Measurements from ENCODE around the gene RSL1D1. TPM values are rescaled to one million over a fixed set of nuclear protein-coding genes. Genes with fewer than 3 reads are reported as not detected.

The RSL1D1 gene
- polyA plus RNA-seq, 3 donors, result 46.1 to 182 (median 124) TPM

DNA sequence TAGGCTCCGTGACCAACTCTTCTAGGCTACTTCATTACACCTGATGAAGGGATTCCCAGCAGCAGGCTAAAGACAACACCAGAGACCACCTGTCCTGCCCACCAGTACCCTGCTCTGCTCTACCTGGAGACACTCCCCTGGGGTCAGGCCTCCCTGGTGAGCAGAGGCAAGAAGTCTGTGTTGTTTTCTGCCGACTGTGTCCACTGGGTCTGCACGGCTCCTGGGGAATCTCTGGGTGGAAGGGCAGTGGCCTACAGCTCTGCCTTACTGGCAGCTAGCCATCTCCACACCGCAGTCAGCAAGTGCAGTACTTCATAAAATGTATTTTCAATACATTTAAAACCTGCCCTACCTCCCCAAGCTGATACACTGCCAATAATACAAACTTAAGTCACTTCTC is 6.8 kb downstream of the RSL1D1 start:
- Mint-ChIP-seq H3K27me3 (ENCODE audit: low read depth in 3 of 3) (peaks cover 0 to 2% (median 0%) of the 10 kb centered on the region in 3 donors), H3K36me3 (peaks cover 75 to 96% of the 10 kb centered on the region in 2 donors), H3K9me3 (no peaks in the 10 kb centered on the region), H3K4me1 (peaks cover 4% of the 10 kb centered on the region), H3K27ac (peak overlapping the region in 4 of 7 donors; percentile 24 to 79 (median 70)), H3K4me3 (no peak overlapping the region)
- Histone ChIP-seq H3K27ac (ENCODE audit: low read depth in 1 of 2, low read length in 2 of 2) (peak overlapping the region in 1 of 2 donors; percentile 42), H3K4me2 (replicated peaks; ENCODE audit: extremely low read depth, low read length, poor library complexity, severe bottlenecking) (no peak overlapping the region), H3K36me3 (replicated peaks in 1 of 2; ENCODE audit: control insufficient read depth in 1 of 2, insufficient read depth in 2 of 2, low read length in 2 of 2) (peaks cover 92 to 97% of the 10 kb centered on the region in 2 donors), H3K9me3 (replicated peaks in 1 of 2; ENCODE audit: control insufficient read depth in 1 of 2, insufficient read depth in 1 of 2, low read length in 2 of 2) (no peaks in the 10 kb centered on the region), H4K20me1 (ENCODE audit: insufficient read depth, low read length) (peaks cover 85% of the 10 kb centered on the region), H3K9ac (ENCODE audit: insufficient read depth, low read length, poor library complexity, severe bottlenecking) (no peak overlapping the region), H3K27me3 (ENCODE audit: control insufficient read depth in 2 of 2, insufficient read depth in 2 of 2, low read length in 2 of 2) (no peaks in the 10 kb centered on the region), H2AFZ (ENCODE audit: insufficient read depth, low read depth, low read length, poor library complexity, severe bottlenecking) (no peak overlapping the region), H3K79me2 (ENCODE audit: insufficient read depth, low read length) (peaks cover 53% of the 10 kb centered on the region), H3K4me3 (replicated peaks in 1 of 3; ENCODE audit: low read depth in 2 of 3, low read length in 3 of 3) (no peak overlapping the region), H3K4me1 (ENCODE audit: control insufficient read depth in 1 of 2, insufficient read depth in 2 of 2, low read length in 2 of 2) (no peaks in the 10 kb centered on the region)
- DNase-seq, result no peak
- intact Hi-C loops (cut with micrococcal nuclease), result no loop called here
- 100% methylated on average over 2 of the region's 4 CpGs for WGBS (ENCODE audit: insufficient coverage)
- TF ChIP-seq, protein P1, sequence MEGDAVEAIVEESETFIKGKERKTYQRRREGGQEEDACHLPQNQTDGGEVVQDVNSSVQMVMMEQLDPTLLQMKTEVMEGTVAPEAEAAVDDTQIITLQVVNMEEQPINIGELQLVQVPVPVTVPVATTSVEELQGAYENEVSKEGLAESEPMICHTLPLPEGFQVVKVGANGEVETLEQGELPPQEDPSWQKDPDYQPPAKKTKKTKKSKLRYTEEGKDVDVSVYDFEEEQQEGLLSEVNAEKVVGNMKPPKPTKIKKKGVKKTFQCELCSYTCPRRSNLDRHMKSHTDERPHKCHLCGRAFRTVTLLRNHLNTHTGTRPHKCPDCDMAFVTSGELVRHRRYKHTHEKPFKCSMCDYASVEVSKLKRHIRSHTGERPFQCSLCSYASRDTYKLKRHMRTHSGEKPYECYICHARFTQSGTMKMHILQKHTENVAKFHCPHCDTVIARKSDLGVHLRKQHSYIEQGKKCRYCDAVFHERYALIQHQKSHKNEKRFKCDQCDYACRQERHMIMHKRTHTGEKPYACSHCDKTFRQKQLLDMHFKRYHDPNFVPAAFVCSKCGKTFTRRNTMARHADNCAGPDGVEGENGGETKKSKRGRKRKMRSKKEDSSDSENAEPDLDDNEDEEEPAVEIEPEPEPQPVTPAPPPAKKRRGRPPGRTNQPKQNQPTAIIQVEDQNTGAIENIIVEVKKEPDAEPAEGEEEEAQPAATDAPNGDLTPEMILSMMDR (IDR thresholded peaks at IDR 0.05), result no peak

DNA sequence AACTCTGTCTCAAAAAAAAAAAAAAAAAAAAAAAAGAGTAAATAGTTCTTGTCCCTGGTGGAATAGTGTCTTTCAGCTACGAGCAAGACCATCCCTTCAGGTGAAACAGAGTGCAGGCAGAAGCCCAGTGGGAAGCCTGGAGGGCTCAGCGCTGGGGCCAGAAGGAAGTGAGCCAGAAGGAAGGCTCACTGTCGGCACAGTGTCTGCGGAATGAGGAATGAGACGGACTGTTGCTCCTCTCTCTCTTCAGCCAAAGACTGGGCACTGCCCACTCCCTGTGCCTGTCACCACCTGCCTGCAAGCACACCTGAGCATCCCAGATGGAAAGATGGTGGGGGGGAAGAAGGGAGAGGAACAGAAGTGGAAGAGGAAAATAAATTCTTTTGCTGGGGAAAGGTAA is 7.5 kb downstream of the RSL1D1 start:
- no peaks in the 10 kb centered on the region for H3K4me1 ChIP-seq (ENCODE audit: control insufficient read depth in 1 of 2, insufficient read depth in 2 of 2, low read length in 2 of 2)
- WGBS (ENCODE audit: insufficient coverage), result 100% methylated on average over 1 of the region's 5 CpGs
- Mint-ChIP-seq H3K27ac (peak overlapping the region in 2 of 7 donors; percentile 12 to 82), H3K27me3 (ENCODE audit: low read depth in 3 of 3) (peaks cover 0 to 2% (median 0%) of the 10 kb centered on the region in 3 donors), H3K4me3 (no peak overlapping the region), H3K4me1 (peaks cover 2% of the 10 kb centered on the region), H3K9me3 (no peaks in the 10 kb centered on the region), H3K36me3 (peaks cover 76 to 97% of the 10 kb centered on the region in 2 donors)
- peaks cover 91 to 98% of the 10 kb centered on the region in 2 donors for H3K36me3 ChIP-seq (replicated peaks in 1 of 2; ENCODE audit: control insufficient read depth in 1 of 2, insufficient read depth in 2 of 2, low read length in 2 of 2)
- H3K27me3 ChIP-seq (ENCODE audit: control insufficient read depth in 2 of 2, insufficient read depth in 2 of 2, low read length in 2 of 2), result no peaks in the 10 kb centered on the region
- H3K4me2 ChIP-seq (replicated peaks; ENCODE audit: extremely low read depth, low read length, poor library complexity, severe bottlenecking), result no peak overlapping the region
- DNase-seq, result no peak
- TF ChIP-seq, protein P1 (IDR thresholded peaks at IDR 0.05), result no peak
- peak overlapping the region in 1 of 2 donors; percentile 42 for H3K27ac ChIP-seq (ENCODE audit: low read depth in 1 of 2, low read length in 2 of 2)
- no peak overlapping the region for H3K4me3 ChIP-seq (replicated peaks in 1 of 3; ENCODE audit: low read depth in 2 of 3, low read length in 3 of 3)
- intact Hi-C loops (cut with micrococcal nuclease), result no loop called here
- H3K9me3 ChIP-seq (replicated peaks in 1 of 2; ENCODE audit: control insufficient read depth in 1 of 2, insufficient read depth in 1 of 2, low read length in 2 of 2), result no peaks in the 10 kb centered on the region
- peaks cover 47% of the 10 kb centered on the region for H3K79me2 ChIP-seq (ENCODE audit: insufficient read depth, low read length)
- peaks cover 82% of the 10 kb centered on the region for H4K20me1 ChIP-seq (ENCODE audit: insufficient read depth, low read length)
- H2AFZ ChIP-seq (ENCODE audit: insufficient read depth, low read depth, low read length, poor library complexity, severe bottlenecking), result no peak overlapping the region
- H3K9ac ChIP-seq (ENCODE audit: insufficient read depth, low read length, poor library complexity, severe bottlenecking), result no peak overlapping the region

All from CD14-positive monocyte (primary cell).